Activated CD4-positive, alpha-beta T cell treated with anti-CD3 and anti-CD28 coated beads for 36 hours (primary cell): Measurements from ENCODE around the gene SPINK2. TPM values are rescaled to one million over a fixed set of nuclear protein-coding genes. Genes with fewer than 3 reads are reported as not detected.
A peak's percentile ranks its signal among the peaks of the same experiment; 100 is the strongest.

Experiments used
- ATAC-seq: fragments of 200-7000 bp; cut with Tn5 transposase; one replicate; pipeline ENCODE4 v1.10.0; 2021; ENCODE audit warnings: mild to moderate bottlenecking, moderate library complexity
- CTCF ChIA-PET: fragments of 350-600 bp; sonication (Branson Sonifier 250); formaldehyde crosslinking; loops from one replicate; lab custom pipeline; 2021; ENCODE audit warnings: antibody characterized with exemption; lab: Charles Lee
- POLR2A ChIA-PET: fragments of 350-600 bp; sonication (Branson Sonifier 250); formaldehyde crosslinking; loops from one replicate; lab custom pipeline; 2021; ENCODE audit warnings: antibody characterized with exemption, inconsistent platforms; lab: Charles Lee
- DNase-seq: peaks from one replicate; pipeline ENCODE4 v3.0.0-alpha.2; 2020
- H3K27ac Mint-ChIP-seq: one replicate; pipeline ENCODE4 v1.8.0; 2021; ENCODE audit warnings: mixed read lengths
- H3K27me3 Mint-ChIP-seq: one replicate; pipeline ENCODE4 v1.8.0; 2021; ENCODE audit warnings: mixed read lengths
- H3K36me3 Mint-ChIP-seq: one replicate; pipeline ENCODE4 v1.8.0; 2021; ENCODE audit warnings: low read depth, mixed read lengths
- H3K4me1 Mint-ChIP-seq: one replicate; pipeline ENCODE4 v1.8.0; 2021; ENCODE audit warnings: mixed read lengths
- H3K4me3 Mint-ChIP-seq: one replicate; pipeline ENCODE4 v1.8.0; 2021; ENCODE audit warnings: mild to moderate bottlenecking, moderate library complexity, mixed read lengths
- H3K9me3 Mint-ChIP-seq: one replicate; pipeline ENCODE4 v1.8.0; 2021; ENCODE audit warnings: low read depth, mixed read lengths
- intact Hi-C, 2 experiments: fragments of 100-400 bp; cut with DNase I in 1 of 2; cut with micrococcal nuclease in 1 of 2; formaldehyde crosslinking; loops; one replicate each; pipeline versions ENCODE4 v1.14.2 to v1.15.1; 2022 to 2024; cut with DNase I, micrococcal nuclease
- total RNA-seq, 2 experiments: library from RNA; stranded (reverse); gene quantifications; one replicate each; pipeline ENCODE4 v1.2.3, GENCODE V29; 2021

The SPINK2 gene, protein sequence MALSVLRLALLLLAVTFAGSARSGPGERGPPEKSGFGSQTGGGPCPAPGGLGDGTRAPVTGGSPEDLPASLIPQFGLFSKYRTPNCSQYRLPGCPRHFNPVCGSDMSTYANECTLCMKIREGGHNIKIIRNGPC
- total RNA-seq = 1 to 10 TPM; 1.3 to 1.9 TPM

DNA sequence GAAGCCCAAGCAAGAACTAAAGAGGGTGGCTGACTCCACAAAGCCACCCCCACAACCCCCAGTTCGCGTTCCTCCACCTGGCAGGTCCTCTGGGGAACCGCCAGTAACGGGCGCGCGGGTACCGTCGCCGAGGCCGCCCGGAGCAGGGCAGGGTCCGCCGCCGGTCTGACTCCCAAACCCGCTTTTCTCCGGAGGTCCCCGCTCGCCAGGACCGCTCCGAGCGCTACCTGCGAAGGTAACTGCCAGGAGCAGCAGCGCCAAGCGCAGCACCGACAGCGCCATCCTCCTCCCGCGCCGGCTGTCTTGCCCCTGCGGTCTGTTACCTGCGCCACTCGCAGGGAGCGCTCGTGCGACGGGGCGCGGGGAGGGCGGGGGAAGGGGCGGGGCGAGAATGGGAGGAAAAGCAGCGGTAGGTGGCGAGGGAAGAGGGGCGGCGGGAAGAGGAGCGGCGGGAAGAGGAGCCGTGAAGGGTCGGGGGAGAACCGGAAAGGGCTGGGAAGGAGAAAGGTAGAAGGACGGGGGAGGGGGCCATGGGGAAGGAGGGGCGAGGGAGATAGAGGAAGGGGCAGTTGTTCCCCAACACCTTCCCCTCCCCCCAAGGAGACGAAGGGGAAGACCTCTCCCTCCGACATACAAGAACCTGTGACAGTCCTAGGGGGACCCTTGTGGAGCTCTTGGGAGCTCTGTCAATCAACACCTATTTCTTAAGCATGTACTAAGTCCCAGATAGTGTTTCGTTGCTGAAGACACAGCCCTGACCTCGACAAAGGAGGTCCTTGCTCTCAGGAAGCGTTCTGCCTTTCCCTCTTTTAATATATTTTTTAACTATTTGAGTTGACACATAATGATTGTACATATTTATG lies at the start of gene SPINK2:
TSS of gene SPINK2 (minus strand) at position 321 of the 863 bp plus-strand sequence. CDS start at position 282, 39 bp downstream.
- ChIA-PET CTCF (interaction anchor here (0.8 to 2.1 kb wide), 4 partner anchors 8 to 203 kb away, joined by 3 to 8 read pairs (median 4); no protein-coding TSS in a partner anchor), POLR2A (interaction anchor here (0.6 kb wide), 1 partner anchor 158 kb away, joined by 7 read pairs; no protein-coding TSS in a partner anchor)
- DNase-seq = peak; percentile 83
- peak; percentile 79 for ATAC-seq
- Mint-ChIP-seq H3K27ac (no peak within 1 kb of the TSS), H3K4me1 (peaks cover 34% of the 10 kb centered on the region), H3K27me3 (peaks cover 11% of the 10 kb centered on the region), H3K4me3 (peak within 1 kb of the TSS; percentile 69), H3K9me3 (no peaks in the 10 kb centered on the region), H3K36me3 (no peaks in the 10 kb centered on the region)
- intact Hi-C loops = loop anchor here in 1 of 2 experiments (1.0 kb wide), 3 partner anchors 88 to 386 kb away; partner anchors contain the start of gene PPAT

GRCh38 chr4:56870946-56871345 lies 49.4 kb upstream of the SPINK2 start:
- CTCF ChIA-PET = interaction anchor here (0.6 kb wide), 1 partner anchor 646 kb away, joined by 4 read pairs; no protein-coding TSS in a partner anchor
- DNase-seq (no peak), ATAC-seq (no peak)
- Mint-ChIP-seq H3K9me3 (no peaks in the 10 kb centered on the region), H3K4me1 (peaks cover 7% of the 10 kb centered on the region), H3K27me3 (no peaks in the 10 kb centered on the region), H3K27ac (no peak overlapping the region), H3K36me3 (no peaks in the 10 kb centered on the region), H3K4me3 (no peak overlapping the region)
- POLR2A ChIA-PET = no interaction called here
- intact Hi-C loops = no loop called here

DNA sequence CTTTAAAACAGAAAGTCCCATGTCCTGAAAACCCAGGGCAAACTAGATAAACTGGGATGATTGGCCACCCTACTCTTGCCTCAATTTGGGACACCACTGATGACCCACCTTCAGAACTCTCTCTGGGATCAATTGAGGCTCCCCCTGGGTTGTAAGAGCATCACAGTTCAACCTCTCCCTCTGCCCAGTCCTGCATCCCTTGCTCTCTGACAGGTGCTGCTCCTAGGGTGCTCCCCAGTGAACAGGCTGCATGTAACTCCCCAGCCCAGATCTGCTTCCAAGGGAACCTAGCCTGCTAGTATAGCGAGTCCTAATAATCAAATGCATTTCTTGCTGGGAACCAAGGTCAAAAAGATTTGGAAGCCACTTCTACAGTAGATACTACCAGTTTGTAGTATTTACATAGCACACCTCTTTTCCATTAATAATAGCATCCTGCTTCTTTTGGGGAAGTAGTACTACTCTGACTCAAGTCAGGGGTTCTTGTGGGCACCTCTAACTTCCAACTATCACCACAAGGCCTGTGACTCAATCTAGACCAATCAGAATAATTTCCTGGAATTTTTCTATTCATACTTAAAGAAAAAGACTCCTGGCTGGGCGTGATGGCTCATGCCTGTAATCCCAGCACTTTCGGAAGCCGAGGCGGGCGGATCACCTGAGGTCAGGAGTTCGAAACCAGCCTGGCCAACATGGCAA lies 42.1 kb upstream of the SPINK2 start:
- H3K27ac Mint-ChIP-seq = no peak overlapping the region
- peaks cover 7% of the 10 kb centered on the region for H3K4me1 Mint-ChIP-seq
- intact Hi-C loops = loop anchor here in 1 of 2 experiments (5.0 kb wide), 1 partner anchor 44 kb away; the partner anchor contains the start of gene REST
- ChIA-PET CTCF (no interaction called here), POLR2A (interaction anchor here (0.7 kb wide), 1 partner anchor 406 kb away, joined by 7 read pairs; no protein-coding TSS in a partner anchor)
- H3K4me3 Mint-ChIP-seq = no peak overlapping the region
- no peaks in the 10 kb centered on the region for H3K27me3 Mint-ChIP-seq
- no peaks in the 10 kb centered on the region for H3K9me3 Mint-ChIP-seq
- DNase-seq = peak; percentile 22
- H3K36me3 Mint-ChIP-seq = no peaks in the 10 kb centered on the region
- ATAC-seq = peak; percentile 74

DNA sequence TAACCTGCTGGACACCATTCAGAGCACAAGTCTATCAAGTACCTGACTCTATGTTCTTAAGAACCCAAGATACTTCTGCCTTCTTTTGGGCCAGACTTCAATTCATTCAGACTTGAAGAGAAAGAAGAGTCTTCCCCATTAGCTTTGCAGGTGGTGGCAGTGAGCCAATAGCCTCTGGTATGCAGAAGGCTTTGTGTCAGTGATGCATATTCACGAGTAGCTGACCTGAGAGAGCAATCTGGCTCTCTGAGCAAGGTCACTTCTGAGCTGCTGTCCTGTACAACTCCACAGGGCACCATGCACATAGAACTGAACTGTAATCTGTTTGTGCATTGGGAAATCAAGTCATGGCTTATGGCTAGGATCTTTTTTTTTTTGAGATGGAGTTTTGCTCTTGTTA lies 39.9 kb upstream of the SPINK2 start:
- POLR2A ChIA-PET = no interaction called here

GRCh38 chr4:56860781-56861180 lies 39.3 kb upstream of the SPINK2 start:
- DNase-seq (no peak), ATAC-seq (peak; percentile 52)
- H3K4me1 Mint-ChIP-seq = peaks cover 7% of the 10 kb centered on the region
- no peaks in the 10 kb centered on the region for H3K27me3 Mint-ChIP-seq
- intact Hi-C loops = loop anchor here in 1 of 2 experiments (5.0 kb wide), 1 partner anchor 47 kb away; the partner anchor contains the start of gene REST
- no peaks in the 10 kb centered on the region for H3K9me3 Mint-ChIP-seq
- H3K27ac Mint-ChIP-seq = no peak overlapping the region
- ChIA-PET POLR2A (no interaction called here), CTCF (interaction anchor here (1.3 to 1.4 kb wide), 2 partner anchors 13 to 24 kb away, joined by 4 read pairs; no protein-coding TSS in a partner anchor)
- no peak overlapping the region for H3K4me3 Mint-ChIP-seq
- no peaks in the 10 kb centered on the region for H3K36me3 Mint-ChIP-seq

More for the DNA sequence above, 39.9 kb upstream of the SPINK2 start:
- intact Hi-C loops = loop anchor here in 1 of 2 experiments (5.0 kb wide), 1 partner anchor 46 kb away; the partner anchor contains the start of gene REST
- Mint-ChIP-seq H3K27ac (no peak overlapping the region), H3K27me3 (no peaks in the 10 kb centered on the region), H3K9me3 (no peaks in the 10 kb centered on the region), H3K36me3 (no peaks in the 10 kb centered on the region), H3K4me1 (peaks cover 7% of the 10 kb centered on the region), H3K4me3 (no peak overlapping the region)
- ATAC-seq = no peak
- CTCF ChIA-PET = interaction anchor here (0.6 to 1.4 kb wide), 2 partner anchors 12 to 90 kb away, joined by 3 to 4 read pairs; no protein-coding TSS in a partner anchor
- peak; percentile 7 for DNase-seq

DNA sequence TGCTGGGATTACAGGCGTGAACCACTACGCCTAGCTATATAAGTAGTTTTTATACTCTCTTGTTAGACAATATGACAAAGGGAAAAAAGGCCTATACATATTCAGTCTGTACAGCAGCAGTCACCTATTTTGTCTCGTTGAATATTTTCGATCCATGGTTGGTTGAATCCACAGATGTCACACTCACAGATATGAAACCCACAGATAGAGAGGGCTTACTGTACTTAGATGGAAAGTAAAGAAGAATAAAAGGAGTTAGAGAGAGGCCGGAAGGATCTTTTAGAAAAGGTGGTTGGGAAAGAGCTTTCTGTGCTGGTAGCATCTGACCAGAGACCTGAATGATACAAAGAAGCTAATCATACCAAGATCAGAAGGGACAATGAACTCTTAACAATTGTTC lies 38.3 kb upstream of the SPINK2 start:
- DNase-seq (no peak), ATAC-seq (no peak)
- Mint-ChIP-seq H3K4me1 (peaks cover 7% of the 10 kb centered on the region), H3K36me3 (no peaks in the 10 kb centered on the region), H3K27ac (no peak overlapping the region), H3K9me3 (no peaks in the 10 kb centered on the region), H3K4me3 (no peak overlapping the region), H3K27me3 (no peaks in the 10 kb centered on the region)
- intact Hi-C loops = loop anchor here in 1 of 2 experiments (5.0 kb wide), 1 partner anchor 47 kb away; the partner anchor contains the start of gene REST
- ChIA-PET CTCF (interaction anchor here (1.3 to 1.4 kb wide), 2 partner anchors 14 to 23 kb away, joined by 4 read pairs; no protein-coding TSS in a partner anchor), POLR2A (no interaction called here)

GRCh38 chr4:56857601-56858309 lies 36.3 kb upstream of the SPINK2 start:
- no peaks in the 10 kb centered on the region for H3K4me1 Mint-ChIP-seq
- CTCF ChIA-PET = interaction anchor here (0.7 to 1.2 kb wide), 4 partner anchors 9 to 21 kb away, joined by 3 to 4 read pairs (median 3); no protein-coding TSS in a partner anchor

DNA sequence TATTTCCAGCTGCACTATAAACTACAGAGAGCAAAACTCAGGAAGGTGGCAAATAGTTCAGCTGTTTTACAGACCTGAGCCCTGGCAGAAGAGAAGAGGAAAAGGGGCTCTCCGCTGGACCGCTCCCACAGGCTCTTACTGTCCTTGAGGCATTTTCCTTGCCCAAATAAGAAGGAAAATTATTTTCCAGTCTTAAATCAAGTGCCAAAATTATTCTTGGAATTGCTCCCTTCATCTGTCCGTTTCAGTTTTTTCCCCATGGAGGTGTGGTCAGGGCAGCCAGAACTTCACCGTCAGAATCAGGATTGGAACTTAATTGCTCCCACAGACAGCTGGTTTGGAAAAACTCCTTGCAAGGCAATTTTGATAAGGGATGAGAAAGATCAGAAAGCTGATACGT lies 35.2 kb upstream of the SPINK2 start:
- ATAC-seq (no peak), DNase-seq (no peak)
- H3K9me3 Mint-ChIP-seq = no peaks in the 10 kb centered on the region
- no peaks in the 10 kb centered on the region for H3K27me3 Mint-ChIP-seq
- CTCF ChIA-PET = interaction anchor here (0.5 to 1.4 kb wide), 2 partner anchors 20 to 53 kb away, joined by 3 to 5 read pairs; no protein-coding TSS in a partner anchor
- no peaks in the 10 kb centered on the region for H3K4me1 Mint-ChIP-seq
- intact Hi-C loops = no loop called here
- H3K4me3 Mint-ChIP-seq = no peak overlapping the region
- no peak overlapping the region for H3K27ac Mint-ChIP-seq
- POLR2A ChIA-PET = no interaction called here
- no peaks in the 10 kb centered on the region for H3K36me3 Mint-ChIP-seq

More at GRCh38 chr4:56857601-56858309, 36.3 kb upstream of the SPINK2 start:
- Mint-ChIP-seq H3K27ac (no peak overlapping the region), H3K36me3 (no peaks in the 10 kb centered on the region), H3K27me3 (no peaks in the 10 kb centered on the region), H3K4me3 (no peak overlapping the region), H3K9me3 (no peaks in the 10 kb centered on the region)
- ATAC-seq = no peak
- no peak for DNase-seq
- intact Hi-C loops = no loop called here
- POLR2A ChIA-PET = no interaction called here

GRCh38 chr4:56850910-56851309 lies 29.4 kb upstream of the SPINK2 start:
- Mint-ChIP-seq H3K27ac (no peak overlapping the region), H3K9me3 (no peaks in the 10 kb centered on the region), H3K4me1 (no peaks in the 10 kb centered on the region), H3K4me3 (no peak overlapping the region), H3K27me3 (no peaks in the 10 kb centered on the region), H3K36me3 (no peaks in the 10 kb centered on the region)
- ChIA-PET POLR2A (no interaction called here), CTCF (no interaction called here)
- intact Hi-C loops = no loop called here
- ATAC-seq (no peak), DNase-seq (no peak)

- no peaks in the 10 kb centered on the region for H3K36me3 Mint-ChIP-seq
- H3K4me1 Mint-ChIP-seq = no peaks in the 10 kb centered on the region
- no peak overlapping the region for H3K4me3 Mint-ChIP-seq
- ChIA-PET CTCF (interaction anchor here (0.5 to 1.0 kb wide), 2 partner anchors 8 to 82 kb away, joined by 3 to 4 read pairs; no protein-coding TSS in a partner anchor), POLR2A (no interaction called here)
- H3K27me3 Mint-ChIP-seq = no peaks in the 10 kb centered on the region
- intact Hi-C loops = no loop called here
- DNase-seq (no peak), ATAC-seq (no peak)
- H3K9me3 Mint-ChIP-seq = no peaks in the 10 kb centered on the region
- H3K27ac Mint-ChIP-seq = no peak overlapping the region
These were observed 23.5 kb upstream of the SPINK2 start for GRCh38 chr4:56844802-56845580.
